ENCODE measurements around the gene CPVL.
A peak's percentile ranks its signal among the peaks of the same experiment; 100 is the strongest.

- TF ChIP-seq ZNF776 (tag by site-specific recombination; IDR thresholded peaks at IDR 0.05; ENCODE audit: borderline replicate concordance), result no peak
- no peak for TF ChIP-seq PRDM4 (tag by site-specific recombination; IDR thresholded peaks at IDR 0.05)
- peak; percentile 58 for TF ChIP-seq CTCF (tag by site-specific recombination; IDR thresholded peaks at IDR 0.05)
- TF ChIP-seq TCF7L2 (IDR thresholded peaks at IDR 0.05; ENCODE audit: borderline replicate concordance, low read depth, low read length), result no peak
- TF ChIP-seq KLF9 (tag by site-specific recombination; IDR thresholded peaks at IDR 0.05; ENCODE audit: low read depth), result no peak
- TF ChIP-seq YY1 (tag by site-specific recombination; IDR thresholded peaks at IDR 0.05), result no peak
- no peak for TF ChIP-seq HOXA7 (CRISPR knock-in tag; IDR thresholded peaks at IDR 0.05; ENCODE audit: borderline replicate concordance)
- TF ChIP-seq ZNF114 (tag by site-specific recombination; IDR thresholded peaks at IDR 0.05), result no peak
- no peak for TF ChIP-seq ZNF311 (tag by site-specific recombination; IDR thresholded peaks at IDR 0.05; ENCODE audit: borderline replicate concordance)
- TF ChIP-seq ZNF10 (tag by site-specific recombination; IDR thresholded peaks at IDR 0.05), result no peak
- TF ChIP-seq PATZ1 (tag by site-specific recombination; IDR thresholded peaks at IDR 0.05), result peak; percentile 56
- no peak for TF ChIP-seq YY2 (tag by site-specific recombination; IDR thresholded peaks at IDR 0.05)
These were observed 43.4 kb upstream of the CPVL start for GRCh38 chr7:29189743-29190201.

All from HEK293 (cell line).